ENCODE measurements around the gene SLC2A10. TPM values are rescaled to one million over a fixed set of nuclear protein-coding genes. Genes with fewer than 3 reads are reported as not detected.

Gene SLC2A10
- total and polyA plus RNA-seq, 10 of the 15 experiments (the other 5 are each of a cell fraction or from before 2014, with no cell fraction given): not detected

DNA sequence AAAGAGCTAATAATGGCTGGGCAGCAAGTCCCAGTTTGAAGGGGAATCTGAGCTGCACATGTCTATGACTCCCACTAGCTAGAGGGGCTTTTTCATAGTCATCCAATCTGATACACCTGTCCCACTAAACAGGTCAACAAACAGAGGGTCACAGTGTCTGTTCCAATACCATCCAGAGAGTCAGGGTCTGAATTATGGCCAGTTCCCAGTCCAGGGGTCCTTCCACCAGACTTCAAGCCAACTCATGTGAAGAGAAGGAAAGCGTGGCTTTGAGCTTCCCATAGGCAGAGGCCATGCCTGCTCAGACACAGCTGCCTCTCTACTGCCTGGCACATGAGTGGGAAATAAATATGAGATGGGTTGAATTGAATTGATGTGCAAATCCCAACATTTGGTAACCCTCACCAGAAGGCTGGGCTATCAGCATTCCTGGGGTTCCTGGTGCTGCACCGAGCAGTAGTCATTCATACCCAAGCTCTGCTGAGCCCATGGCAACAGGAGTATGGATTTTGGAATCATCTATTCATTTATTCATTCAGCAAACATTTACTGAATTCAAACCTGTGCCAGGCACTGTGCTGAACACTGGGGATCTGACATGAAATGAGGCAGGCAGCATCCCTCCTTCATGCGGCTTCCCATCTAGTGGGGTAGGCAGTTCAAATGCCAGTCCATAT, 37.4 kb upstream of the SLC2A10 start (continued):
- TF ChIP-seq SUPT20H (IDR thresholded peaks at IDR 0.05; ENCODE audit: borderline replicate concordance, control insufficient read depth, low read depth, low read length) (no peak), EED (IDR thresholded peaks at IDR 0.05; ENCODE audit: low read depth) (no peak), ESRRA (IDR thresholded peaks at IDR 0.05; ENCODE audit: low read length) (no peak), ATF7 (IDR thresholded peaks at IDR 0.05; ENCODE audit: low read depth) (no peak), FOS (IDR thresholded peaks at IDR 0.05; ENCODE audit: borderline replicate concordance, extremely low read depth, insufficient read length) (no peak), BHLHE40 (IDR thresholded peaks at IDR 0.05; ENCODE audit: borderline replicate concordance in 1 of 2, low read depth in 2 of 2, low read length in 1 of 2) (no peak)
- TF ChIP-seq, protein P1, sequence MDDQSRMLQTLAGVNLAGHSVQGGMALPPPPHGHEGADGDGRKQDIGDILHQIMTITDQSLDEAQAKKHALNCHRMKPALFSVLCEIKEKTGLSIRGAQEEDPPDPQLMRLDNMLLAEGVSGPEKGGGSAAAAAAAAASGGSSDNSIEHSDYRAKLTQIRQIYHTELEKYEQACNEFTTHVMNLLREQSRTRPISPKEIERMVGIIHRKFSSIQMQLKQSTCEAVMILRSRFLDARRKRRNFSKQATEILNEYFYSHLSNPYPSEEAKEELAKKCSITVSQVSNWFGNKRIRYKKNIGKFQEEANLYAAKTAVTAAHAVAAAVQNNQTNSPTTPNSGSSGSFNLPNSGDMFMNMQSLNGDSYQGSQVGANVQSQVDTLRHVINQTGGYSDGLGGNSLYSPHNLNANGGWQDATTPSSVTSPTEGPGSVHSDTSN (IDR thresholded peaks at IDR 0.05; ENCODE audit: insufficient replicate concordance, low read depth, low read length): no peak
- TF ChIP-seq, protein P2, sequence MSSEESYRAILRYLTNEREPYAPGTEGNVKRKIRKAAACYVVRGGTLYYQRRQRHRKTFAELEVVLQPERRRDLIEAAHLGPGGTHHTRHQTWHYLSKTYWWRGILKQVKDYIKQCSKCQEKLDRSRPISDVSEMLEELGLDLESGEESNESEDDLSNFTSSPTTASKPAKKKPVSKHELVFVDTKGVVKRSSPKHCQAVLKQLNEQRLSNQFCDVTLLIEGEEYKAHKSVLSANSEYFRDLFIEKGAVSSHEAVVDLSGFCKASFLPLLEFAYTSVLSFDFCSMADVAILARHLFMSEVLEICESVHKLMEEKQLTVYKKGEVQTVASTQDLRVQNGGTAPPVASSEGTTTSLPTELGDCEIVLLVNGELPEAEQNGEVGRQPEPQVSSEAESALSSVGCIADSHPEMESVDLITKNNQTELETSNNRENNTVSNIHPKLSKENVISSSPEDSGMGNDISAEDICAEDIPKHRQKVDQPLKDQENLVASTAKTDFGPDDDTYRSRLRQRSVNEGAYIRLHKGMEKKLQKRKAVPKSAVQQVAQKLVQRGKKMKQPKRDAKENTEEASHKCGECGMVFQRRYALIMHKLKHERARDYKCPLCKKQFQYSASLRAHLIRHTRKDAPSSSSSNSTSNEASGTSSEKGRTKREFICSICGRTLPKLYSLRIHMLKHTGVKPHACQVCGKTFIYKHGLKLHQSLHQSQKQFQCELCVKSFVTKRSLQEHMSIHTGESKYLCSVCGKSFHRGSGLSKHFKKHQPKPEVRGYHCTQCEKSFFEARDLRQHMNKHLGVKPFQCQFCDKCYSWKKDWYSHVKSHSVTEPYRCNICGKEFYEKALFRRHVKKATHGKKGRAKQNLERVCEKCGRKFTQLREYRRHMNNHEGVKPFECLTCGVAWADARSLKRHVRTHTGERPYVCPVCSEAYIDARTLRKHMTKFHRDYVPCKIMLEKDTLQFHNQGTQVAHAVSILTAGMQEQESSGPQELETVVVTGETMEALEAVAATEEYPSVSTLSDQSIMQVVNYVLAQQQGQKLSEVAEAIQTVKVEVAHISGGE (CRISPR knock-in tag; IDR thresholded peaks at IDR 0.05): no peak
- TF ChIP-seq, protein P3, sequence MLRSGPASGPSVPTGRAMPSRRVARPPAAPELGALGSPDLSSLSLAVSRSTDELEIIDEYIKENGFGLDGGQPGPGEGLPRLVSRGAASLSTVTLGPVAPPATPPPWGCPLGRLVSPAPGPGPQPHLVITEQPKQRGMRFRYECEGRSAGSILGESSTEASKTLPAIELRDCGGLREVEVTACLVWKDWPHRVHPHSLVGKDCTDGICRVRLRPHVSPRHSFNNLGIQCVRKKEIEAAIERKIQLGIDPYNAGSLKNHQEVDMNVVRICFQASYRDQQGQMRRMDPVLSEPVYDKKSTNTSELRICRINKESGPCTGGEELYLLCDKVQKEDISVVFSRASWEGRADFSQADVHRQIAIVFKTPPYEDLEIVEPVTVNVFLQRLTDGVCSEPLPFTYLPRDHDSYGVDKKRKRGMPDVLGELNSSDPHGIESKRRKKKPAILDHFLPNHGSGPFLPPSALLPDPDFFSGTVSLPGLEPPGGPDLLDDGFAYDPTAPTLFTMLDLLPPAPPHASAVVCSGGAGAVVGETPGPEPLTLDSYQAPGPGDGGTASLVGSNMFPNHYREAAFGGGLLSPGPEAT (IDR thresholded peaks at IDR 0.05; ENCODE audit: low read depth): no peak
- TF ChIP-seq, protein P4, sequence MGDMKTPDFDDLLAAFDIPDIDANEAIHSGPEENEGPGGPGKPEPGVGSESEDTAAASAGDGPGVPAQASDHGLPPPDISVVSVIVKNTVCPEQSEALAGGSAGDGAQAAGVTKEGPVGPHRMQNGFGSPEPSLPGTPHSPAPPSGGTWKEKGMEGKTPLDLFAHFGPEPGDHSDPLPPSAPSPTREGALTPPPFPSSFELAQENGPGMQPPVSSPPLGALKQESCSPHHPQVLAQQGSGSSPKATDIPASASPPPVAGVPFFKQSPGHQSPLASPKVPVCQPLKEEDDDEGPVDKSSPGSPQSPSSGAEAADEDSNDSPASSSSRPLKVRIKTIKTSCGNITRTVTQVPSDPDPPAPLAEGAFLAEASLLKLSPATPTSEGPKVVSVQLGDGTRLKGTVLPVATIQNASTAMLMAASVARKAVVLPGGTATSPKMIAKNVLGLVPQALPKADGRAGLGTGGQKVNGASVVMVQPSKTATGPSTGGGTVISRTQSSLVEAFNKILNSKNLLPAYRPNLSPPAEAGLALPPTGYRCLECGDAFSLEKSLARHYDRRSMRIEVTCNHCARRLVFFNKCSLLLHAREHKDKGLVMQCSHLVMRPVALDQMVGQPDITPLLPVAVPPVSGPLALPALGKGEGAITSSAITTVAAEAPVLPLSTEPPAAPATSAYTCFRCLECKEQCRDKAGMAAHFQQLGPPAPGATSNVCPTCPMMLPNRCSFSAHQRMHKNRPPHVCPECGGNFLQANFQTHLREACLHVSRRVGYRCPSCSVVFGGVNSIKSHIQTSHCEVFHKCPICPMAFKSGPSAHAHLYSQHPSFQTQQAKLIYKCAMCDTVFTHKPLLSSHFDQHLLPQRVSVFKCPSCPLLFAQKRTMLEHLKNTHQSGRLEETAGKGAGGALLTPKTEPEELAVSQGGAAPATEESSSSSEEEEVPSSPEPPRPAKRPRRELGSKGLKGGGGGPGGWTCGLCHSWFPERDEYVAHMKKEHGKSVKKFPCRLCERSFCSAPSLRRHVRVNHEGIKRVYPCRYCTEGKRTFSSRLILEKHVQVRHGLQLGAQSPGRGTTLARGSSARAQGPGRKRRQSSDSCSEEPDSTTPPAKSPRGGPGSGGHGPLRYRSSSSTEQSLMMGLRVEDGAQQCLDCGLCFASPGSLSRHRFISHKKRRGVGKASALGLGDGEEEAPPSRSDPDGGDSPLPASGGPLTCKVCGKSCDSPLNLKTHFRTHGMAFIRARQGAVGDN (IDR thresholded peaks at IDR 0.05): no peak
- TF ChIP-seq, protein P5, sequence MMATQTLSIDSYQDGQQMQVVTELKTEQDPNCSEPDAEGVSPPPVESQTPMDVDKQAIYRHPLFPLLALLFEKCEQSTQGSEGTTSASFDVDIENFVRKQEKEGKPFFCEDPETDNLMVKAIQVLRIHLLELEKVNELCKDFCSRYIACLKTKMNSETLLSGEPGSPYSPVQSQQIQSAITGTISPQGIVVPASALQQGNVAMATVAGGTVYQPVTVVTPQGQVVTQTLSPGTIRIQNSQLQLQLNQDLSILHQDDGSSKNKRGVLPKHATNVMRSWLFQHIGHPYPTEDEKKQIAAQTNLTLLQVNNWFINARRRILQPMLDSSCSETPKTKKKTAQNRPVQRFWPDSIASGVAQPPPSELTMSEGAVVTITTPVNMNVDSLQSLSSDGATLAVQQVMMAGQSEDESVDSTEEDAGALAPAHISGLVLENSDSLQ (IDR thresholded peaks at IDR 0.05): no peak

Measured in GM12878 (cell line).